IgD-negative memory B cell (primary cell): ENCODE results near the gene CHN1. TPM values are rescaled to one million over a fixed set of nuclear protein-coding genes. Genes with fewer than 3 reads are reported as not detected.

ENCODE experiments used
- H3K27ac Mint-ChIP-seq, 3 donors: one replicate each; pipeline ENCODE4 v1.8.0; 2020 to 2022; ENCODE audit warnings: mild to moderate bottlenecking in 3 of 3, mixed read lengths in 3 of 3, moderate library complexity in 1 of 3
- H3K27me3 Mint-ChIP-seq: one replicate; pipeline ENCODE4 v1.8.0; 2021; ENCODE audit warnings: mixed read lengths
- H3K36me3 Mint-ChIP-seq: one replicate; pipeline ENCODE4 v1.8.0; 2020; ENCODE audit warnings: mild to moderate bottlenecking, mixed read lengths
- H3K4me1 Mint-ChIP-seq, 3 donors: one replicate each; pipeline ENCODE4 v1.8.0; 2020 to 2022; ENCODE audit warnings: mixed read lengths in 3 of 3, mild to moderate bottlenecking in 1 of 3
- H3K4me3 Mint-ChIP-seq, 4 donors: one replicate each; pipeline ENCODE4 v1.8.0; 2020 to 2022; ENCODE audit warnings: mild to moderate bottlenecking in 4 of 4, mixed read lengths in 4 of 4, moderate library complexity in 3 of 4
- H3K9me3 Mint-ChIP-seq, 3 donors: one replicate each; pipeline ENCODE4 v1.8.0; 2020 to 2021; ENCODE audit warnings: mixed read lengths in 3 of 3, mild to moderate bottlenecking in 1 of 3
- polyA plus RNA-seq: library from polyadenylated mRNA; unstranded; fragments of 300-500 nt; fragmentation: Illumina TruSeq; gene quantifications from one replicate; pipeline ENCODE4 v1.2.3, GENCODE V29; 2021

The CHN1 gene
- polyA plus RNA-seq, 1 donor from 2014 or later = not detected

DNA sequence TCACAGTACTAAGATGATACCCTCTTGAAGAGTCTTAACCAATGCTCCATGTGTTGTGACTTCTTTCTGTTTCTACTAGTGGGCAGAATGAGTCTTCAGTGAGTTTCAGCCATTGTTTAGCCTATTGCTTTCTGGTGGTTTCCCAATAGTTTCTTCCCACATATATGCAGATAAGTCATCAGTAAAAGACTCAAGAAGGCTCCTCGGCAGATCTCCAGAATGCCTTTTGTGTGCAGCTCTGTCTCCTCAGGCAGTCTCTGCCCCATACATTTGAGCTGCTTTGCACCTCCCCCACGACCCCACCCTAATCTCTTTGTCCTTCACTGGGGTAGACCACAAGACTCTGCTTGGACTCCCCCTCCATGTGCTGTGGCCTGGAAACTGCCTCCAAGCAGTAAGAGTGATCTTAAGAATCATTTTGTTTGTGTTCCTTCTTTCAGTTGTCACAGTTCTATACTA lies 169.4 kb downstream of the CHN1 start:
- H3K4me3 Mint-ChIP-seq = peak overlapping the region in 2 of 4 donors; percentile 0 to 13

DNA sequence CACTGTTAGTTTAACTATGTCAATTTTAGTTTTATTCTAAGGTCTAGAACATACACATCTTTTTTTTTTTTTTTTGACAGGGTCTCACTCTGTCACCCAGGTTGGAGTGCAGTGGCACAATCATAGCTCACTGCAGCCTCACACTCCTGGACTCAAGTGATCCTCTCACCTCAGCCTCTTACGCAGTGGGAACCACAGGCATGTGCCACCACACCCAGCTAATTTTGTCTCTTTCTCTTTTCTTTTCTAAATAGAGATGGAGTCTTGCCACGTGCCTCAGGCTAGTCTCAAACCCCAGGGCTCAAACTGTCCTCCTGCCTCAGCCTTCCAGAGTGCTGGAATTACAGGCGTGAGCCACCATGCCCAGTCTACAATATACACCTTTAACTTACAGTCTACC lies 171.4 kb downstream of the CHN1 start:
- Mint-ChIP-seq H3K27ac (peak overlapping the region in 1 of 3 donors; percentile 27), H3K36me3 (peaks cover 4% of the 10 kb centered on the region), H3K4me1 (no peaks in the 10 kb centered on the region), H3K4me3 (peak overlapping the region in 1 of 4 donors; percentile 9), H3K9me3 (peaks cover 3 to 6% (median 4%) of the 10 kb centered on the region in 3 donors), H3K27me3 (peaks cover 3% of the 10 kb centered on the region)

More for the DNA sequence above, 169.4 kb downstream of the CHN1 start:
- no peaks in the 10 kb centered on the region for H3K4me1 Mint-ChIP-seq
- H3K36me3 Mint-ChIP-seq = peaks cover 4% of the 10 kb centered on the region
- H3K9me3 Mint-ChIP-seq = peaks cover 3 to 6% (median 4%) of the 10 kb centered on the region in 3 donors
- H3K27ac Mint-ChIP-seq = peak overlapping the region in 2 of 3 donors; percentile 11 to 59
- H3K27me3 Mint-ChIP-seq = peaks cover 3% of the 10 kb centered on the region

DNA sequence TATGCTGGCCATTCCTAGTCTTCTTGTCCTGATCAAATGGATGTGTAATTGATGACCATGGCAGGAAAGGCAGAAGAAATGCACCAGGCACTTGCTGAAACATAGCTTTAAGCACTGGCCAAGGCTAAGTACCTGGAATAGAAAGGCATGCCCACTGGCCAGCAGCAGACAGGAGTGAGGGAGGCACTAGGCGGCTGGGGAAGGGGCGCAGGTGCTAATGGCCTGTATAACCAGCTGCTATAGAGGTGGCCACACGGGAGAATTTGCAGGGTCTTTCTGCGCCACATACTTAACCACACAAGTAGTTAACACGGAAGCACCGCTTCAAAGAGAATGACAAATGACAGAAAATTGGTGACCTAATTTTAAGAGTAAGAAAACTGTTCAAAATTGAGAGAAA lies 174.6 kb downstream of the CHN1 start:
- H3K4me1 Mint-ChIP-seq = no peaks in the 10 kb centered on the region
- H3K27ac Mint-ChIP-seq = no peak overlapping the region
- H3K36me3 Mint-ChIP-seq = peaks cover 4% of the 10 kb centered on the region
- H3K4me3 Mint-ChIP-seq = no peak overlapping the region
- peaks cover 2% of the 10 kb centered on the region for H3K27me3 Mint-ChIP-seq
- peaks cover 3 to 6% (median 4%) of the 10 kb centered on the region in 3 donors for H3K9me3 Mint-ChIP-seq

DNA sequence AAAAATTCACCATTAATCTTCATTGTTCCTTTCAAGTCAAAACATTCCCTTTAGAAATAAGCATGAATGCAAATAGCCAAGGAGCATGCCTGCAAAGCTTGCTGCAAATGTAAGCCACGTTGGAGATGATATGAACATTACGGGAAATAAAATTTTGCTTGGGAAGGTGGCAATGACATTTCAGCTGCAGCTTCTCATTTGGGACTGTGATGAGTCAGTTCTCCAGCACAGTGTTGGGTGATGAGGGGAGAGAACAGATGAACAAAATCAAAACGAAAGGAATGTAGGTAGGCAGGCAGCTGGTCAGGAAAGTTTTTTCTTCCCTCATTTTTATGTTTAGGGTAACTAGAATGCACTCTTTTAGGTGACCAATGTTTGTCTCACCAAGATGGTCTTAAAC lies 175.6 kb downstream of the CHN1 start:
- Mint-ChIP-seq H3K4me3 (no peak overlapping the region), H3K27me3 (peaks cover 2% of the 10 kb centered on the region), H3K9me3 (peaks cover 3 to 4% (median 3%) of the 10 kb centered on the region in 3 donors), H3K27ac (no peak overlapping the region), H3K36me3 (peaks cover 4% of the 10 kb centered on the region), H3K4me1 (no peaks in the 10 kb centered on the region)

DNA sequence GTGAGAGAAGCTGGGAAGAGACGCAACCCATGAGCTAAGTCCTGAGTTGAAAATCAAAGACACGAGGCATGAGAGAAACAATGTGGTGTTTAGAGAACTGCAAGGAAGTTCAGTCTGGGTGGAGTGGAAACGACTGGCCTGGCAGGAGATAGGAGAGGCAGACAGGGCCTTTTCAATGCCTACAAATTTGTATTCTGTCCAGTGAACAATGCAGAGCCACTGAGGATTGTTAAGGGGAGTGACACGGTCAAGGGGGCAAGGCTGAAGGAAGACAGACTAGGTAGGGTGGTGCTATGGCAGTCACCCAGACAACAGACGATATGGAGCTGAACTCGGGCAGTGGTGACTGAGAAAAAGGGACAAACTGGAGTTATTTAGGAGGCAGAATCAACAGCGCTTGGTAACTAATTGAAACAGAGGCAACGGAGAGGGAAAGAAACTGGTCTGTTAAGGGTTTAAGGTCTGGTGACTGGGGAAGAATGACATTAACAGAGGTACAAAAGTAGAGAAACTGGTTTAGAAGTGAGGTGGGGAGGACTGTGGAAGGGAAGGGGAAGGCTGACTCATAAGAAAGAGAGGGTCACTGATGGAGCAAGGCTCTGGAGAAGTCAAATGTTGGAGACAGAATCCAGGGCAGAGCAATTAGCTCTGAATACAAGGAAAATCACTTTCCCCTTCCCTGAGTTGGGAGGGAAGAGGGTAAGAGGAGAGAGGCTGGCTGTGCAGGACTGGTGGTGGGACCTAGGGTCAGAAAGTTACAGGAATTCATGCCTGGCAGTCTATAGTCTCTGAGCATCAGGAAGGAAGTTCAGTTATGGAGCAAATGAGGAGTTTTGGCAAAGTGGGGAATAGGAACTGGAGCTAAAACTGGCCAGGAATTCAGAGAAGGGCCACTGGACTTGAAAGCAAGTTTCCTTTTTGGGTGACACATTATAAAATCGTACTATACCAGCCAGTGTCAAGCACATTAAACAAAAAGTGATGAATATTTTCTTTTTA lies 177.5 kb downstream of the CHN1 start:
- Mint-ChIP-seq H3K27ac (no peak overlapping the region), H3K27me3 (peaks cover 2% of the 10 kb centered on the region)

DNA sequence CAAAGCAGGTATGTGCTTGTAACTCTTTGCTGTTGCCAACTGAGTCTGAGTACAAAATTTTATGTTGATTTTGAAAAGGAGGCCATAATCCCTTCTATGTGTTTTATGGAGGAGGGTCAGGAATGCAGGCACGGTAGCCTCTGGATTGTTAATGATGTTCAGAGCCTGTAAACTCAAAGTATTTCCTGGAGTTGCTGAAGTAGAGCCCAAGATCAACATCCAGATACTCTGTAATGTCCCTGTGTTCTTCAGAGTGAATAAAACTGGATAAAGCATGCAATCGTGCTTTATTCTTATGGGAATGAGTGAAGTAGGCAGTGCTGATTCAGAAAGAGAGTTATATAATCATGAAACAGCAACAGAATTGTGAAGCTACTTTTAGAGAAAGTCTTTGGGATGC lies 179.1 kb downstream of the CHN1 start:
- Mint-ChIP-seq H3K4me1 (no peaks in the 10 kb centered on the region), H3K27me3 (peaks cover 2% of the 10 kb centered on the region), H3K27ac (no peak overlapping the region)

More for the DNA sequence above, 177.5 kb downstream of the CHN1 start:
- Mint-ChIP-seq H3K36me3 (no peaks in the 10 kb centered on the region), H3K4me3 (no peak overlapping the region), H3K9me3 (no peaks in the 10 kb centered on the region), H3K4me1 (no peaks in the 10 kb centered on the region)

GRCh38 chr2:174824068-174824467 lies 181.1 kb downstream of the CHN1 start:
- H3K4me1 Mint-ChIP-seq = no peaks in the 10 kb centered on the region
- no peak overlapping the region for H3K27ac Mint-ChIP-seq
- no peaks in the 10 kb centered on the region for H3K36me3 Mint-ChIP-seq
- peaks cover 2% of the 10 kb centered on the region for H3K27me3 Mint-ChIP-seq
- H3K9me3 Mint-ChIP-seq = peaks cover 0 to 2% (median 0%) of the 10 kb centered on the region in 3 donors
- H3K4me3 Mint-ChIP-seq = no peak overlapping the region

More for the DNA sequence above, 179.1 kb downstream of the CHN1 start:
- H3K9me3 Mint-ChIP-seq = peaks cover 0 to 2% (median 0%) of the 10 kb centered on the region in 3 donors
- H3K4me3 Mint-ChIP-seq = no peak overlapping the region
- no peaks in the 10 kb centered on the region for H3K36me3 Mint-ChIP-seq

GRCh38 chr2:174821628-174822027 lies 183.6 kb downstream of the CHN1 start:
- peaks cover 0 to 2% (median 0%) of the 10 kb centered on the region in 3 donors for H3K9me3 Mint-ChIP-seq
- H3K36me3 Mint-ChIP-seq = no peaks in the 10 kb centered on the region
- no peak overlapping the region for H3K27ac Mint-ChIP-seq
- peaks cover 2% of the 10 kb centered on the region for H3K27me3 Mint-ChIP-seq
- H3K4me3 Mint-ChIP-seq = no peak overlapping the region
- no peaks in the 10 kb centered on the region for H3K4me1 Mint-ChIP-seq

DNA sequence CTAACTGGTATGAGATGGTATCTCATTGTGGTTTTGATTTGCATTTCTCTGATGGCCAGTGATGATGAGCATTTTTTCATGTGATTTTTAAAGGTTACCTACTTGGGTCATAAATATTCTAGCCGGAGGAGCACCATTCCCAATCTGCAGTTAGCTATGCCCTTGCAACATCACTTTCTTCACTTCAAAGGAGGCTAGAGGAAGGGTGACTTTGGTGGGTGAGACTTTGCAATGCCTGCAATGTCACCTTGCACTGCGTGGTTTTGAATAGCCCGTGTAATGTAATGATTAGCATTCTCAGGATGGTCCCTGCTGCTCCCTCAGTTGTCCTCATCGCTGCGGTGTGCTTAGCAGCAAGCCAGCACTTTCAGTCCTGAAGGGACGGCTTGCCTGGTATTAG lies 184.8 kb downstream of the CHN1 start:
- no peak overlapping the region for H3K4me3 Mint-ChIP-seq
- no peaks in the 10 kb centered on the region for H3K4me1 Mint-ChIP-seq
- peaks cover 0 to 2% (median 0%) of the 10 kb centered on the region in 3 donors for H3K9me3 Mint-ChIP-seq
- H3K36me3 Mint-ChIP-seq = no peaks in the 10 kb centered on the region
- H3K27ac Mint-ChIP-seq = no peak overlapping the region
- no peaks in the 10 kb centered on the region for H3K27me3 Mint-ChIP-seq

DNA sequence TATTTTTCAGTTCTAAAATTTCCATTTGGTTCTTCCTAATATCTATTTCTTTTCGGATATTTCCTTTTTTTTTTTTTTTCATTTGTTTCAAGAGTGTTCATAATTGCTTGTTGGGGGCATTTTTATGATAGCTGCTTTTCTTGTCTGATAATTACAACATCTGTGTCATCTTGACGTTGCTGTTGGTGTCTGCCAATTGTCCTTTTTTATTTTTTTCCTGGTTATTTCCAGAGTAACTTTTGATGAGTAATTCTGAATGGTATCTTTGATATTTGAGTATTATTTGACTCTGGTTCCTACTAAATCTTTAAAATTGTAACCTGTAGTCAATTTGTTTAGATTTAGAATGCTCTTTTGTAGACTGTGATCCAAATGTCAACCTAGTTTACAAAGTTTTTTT lies 189.7 kb downstream of the CHN1 start:
- Mint-ChIP-seq H3K4me3 (no peak overlapping the region), H3K27me3 (no peaks in the 10 kb centered on the region), H3K27ac (peak overlapping the region in 1 of 3 donors; percentile 48), H3K9me3 (no peaks in the 10 kb centered on the region), H3K4me1 (no peaks in the 10 kb centered on the region), H3K36me3 (peaks cover 1% of the 10 kb centered on the region)

DNA sequence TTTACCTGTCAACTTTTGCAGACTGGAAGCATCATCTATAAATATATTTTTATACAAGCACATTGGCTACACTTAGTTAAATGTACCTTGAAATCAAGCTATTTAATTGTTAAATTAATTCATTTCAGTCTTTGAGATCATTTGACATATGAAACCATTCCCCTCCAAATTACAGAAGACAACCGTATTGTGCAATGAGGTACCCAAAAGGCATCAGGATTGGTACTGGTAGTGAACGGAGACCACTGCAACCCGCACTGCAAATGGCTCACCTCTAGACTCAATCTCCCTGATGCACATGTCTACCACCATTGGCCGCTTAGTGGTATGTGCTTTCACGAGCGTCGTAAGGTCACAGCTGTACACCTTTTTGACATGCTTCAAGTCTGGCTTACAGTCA lies 193.1 kb downstream of the CHN1 start:
- Mint-ChIP-seq H3K4me1 (no peaks in the 10 kb centered on the region), H3K9me3 (no peaks in the 10 kb centered on the region), H3K27ac (no peak overlapping the region), H3K27me3 (no peaks in the 10 kb centered on the region), H3K4me3 (no peak overlapping the region), H3K36me3 (peaks cover 5% of the 10 kb centered on the region)

GRCh38 chr2:174807931-174808330 lies 197.2 kb downstream of the CHN1 start:
- H3K9me3 Mint-ChIP-seq = no peaks in the 10 kb centered on the region
- H3K27me3 Mint-ChIP-seq = no peaks in the 10 kb centered on the region
- no peak overlapping the region for H3K4me3 Mint-ChIP-seq
- no peaks in the 10 kb centered on the region for H3K4me1 Mint-ChIP-seq
- peaks cover 4% of the 10 kb centered on the region for H3K36me3 Mint-ChIP-seq
- no peak overlapping the region for H3K27ac Mint-ChIP-seq

DNA sequence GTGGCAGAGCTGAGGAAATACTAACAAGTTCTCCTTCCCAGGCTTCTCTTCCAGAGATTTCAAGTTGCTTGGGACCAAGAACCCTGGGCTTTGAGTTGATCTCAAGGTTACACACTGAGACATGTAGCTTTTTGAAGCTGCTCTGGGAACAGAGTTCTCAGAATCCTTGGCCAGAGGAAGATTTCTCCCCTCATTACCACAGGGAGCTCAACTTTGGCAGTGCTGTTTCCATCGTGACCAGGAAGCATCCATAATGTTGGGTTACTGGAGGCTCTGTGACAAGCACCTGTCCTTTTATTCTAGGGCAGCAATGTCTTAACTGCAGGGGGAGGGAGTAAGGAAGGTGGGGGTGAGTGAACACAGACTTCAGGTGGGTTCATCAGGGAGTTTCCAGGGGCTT lies 199.4 kb downstream of the CHN1 start:
- no peak overlapping the region for H3K27ac Mint-ChIP-seq
- peaks cover 4% of the 10 kb centered on the region for H3K36me3 Mint-ChIP-seq
- no peak overlapping the region for H3K4me3 Mint-ChIP-seq
- no peaks in the 10 kb centered on the region for H3K9me3 Mint-ChIP-seq
- no peaks in the 10 kb centered on the region for H3K27me3 Mint-ChIP-seq
- no peaks in the 10 kb centered on the region for H3K4me1 Mint-ChIP-seq

DNA sequence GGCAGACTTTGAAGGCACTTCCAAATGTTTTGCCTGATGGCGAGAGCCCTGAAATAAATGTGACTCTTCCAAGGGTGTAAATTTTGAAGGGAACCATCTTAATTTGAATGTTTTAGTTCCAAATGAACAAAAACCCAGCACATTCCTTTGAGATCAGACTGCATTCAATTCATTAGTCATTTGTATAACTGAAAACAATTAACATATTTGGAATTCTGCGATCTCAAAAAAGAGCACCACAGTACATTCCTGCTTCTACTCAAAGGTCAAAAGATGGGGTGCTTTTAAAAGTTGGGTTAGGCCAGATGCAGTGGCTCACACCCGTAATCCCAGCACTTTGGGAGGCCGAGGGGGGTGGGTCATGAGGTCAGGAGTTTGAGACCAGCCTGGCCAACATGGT lies 202.7 kb downstream of the CHN1 start:
- Mint-ChIP-seq H3K9me3 (no peaks in the 10 kb centered on the region), H3K27me3 (no peaks in the 10 kb centered on the region), H3K27ac (no peak overlapping the region), H3K4me3 (no peak overlapping the region), H3K4me1 (no peaks in the 10 kb centered on the region), H3K36me3 (no peaks in the 10 kb centered on the region)

- H3K4me1 Mint-ChIP-seq = no peaks in the 10 kb centered on the region
- H3K4me3 Mint-ChIP-seq = no peak overlapping the region
- no peak overlapping the region for H3K27ac Mint-ChIP-seq
These were observed 204.6 kb downstream of the CHN1 start for GRCh38 chr2:174800436-174801205.

More at GRCh38 chr2:174800436-174801205, 204.6 kb downstream of the CHN1 start:
- H3K9me3 Mint-ChIP-seq = no peaks in the 10 kb centered on the region
- H3K36me3 Mint-ChIP-seq = no peaks in the 10 kb centered on the region
- no peaks in the 10 kb centered on the region for H3K27me3 Mint-ChIP-seq
